Measurements from ENCODE around the gene RGS17. TPM values are rescaled to one million over a fixed set of nuclear protein-coding genes. Genes with fewer than 3 reads are reported as not detected.

The RGS17 gene
- total and polyA plus RNA-seq, 2 of the 13 experiments (the other 11 are each of a cell fraction or from before 2014, with no cell fraction given), result 0.04 TPM; not detected in 1

DNA sequence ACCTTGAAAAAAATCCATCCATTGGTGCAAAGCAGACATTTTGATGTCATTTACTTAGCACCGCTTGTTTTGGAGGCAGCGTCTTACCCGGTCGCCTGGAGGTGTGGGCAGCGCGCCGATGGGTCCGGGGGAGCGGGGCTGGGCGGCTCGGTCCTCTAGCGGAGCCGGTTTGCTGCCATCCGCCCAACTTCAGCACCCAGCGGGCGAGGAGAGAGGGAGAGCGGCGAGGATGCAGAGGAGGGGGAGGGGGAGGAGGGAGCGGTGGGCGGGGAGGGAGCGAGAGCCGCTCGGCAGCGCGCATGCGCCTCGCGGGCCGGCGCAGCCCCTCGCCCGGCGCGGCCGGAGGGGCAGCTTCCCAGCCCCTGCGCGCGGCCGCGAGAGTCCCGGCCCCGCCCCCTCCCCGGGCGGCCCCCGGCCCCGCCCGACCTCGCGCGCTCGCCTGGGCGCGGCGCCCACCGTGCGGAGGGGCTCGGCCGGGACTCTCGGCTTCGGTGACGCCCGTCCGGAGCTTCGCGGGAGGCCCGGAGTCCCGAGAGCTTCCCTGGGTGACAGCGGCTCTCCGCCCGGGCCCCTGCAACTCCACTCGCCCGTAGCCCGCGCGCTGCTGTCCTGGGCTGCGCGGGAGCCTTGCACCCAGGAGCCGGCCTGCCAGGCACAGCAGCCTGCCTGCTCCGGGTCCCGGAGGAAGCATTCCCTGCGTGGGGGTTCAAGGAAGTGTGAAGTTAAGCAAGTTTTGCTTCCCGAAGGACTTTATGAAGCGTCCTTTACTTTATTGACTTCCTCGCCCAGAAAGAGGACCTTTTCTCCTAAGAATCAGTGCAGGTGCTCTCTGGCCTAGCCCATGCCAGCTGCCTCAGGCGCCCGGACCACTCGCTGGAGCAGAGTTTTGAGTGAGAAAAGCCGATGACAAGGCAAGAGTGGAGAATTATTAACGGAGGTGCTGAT is at the start of gene RGS17 (continued):
- TF ChIP-seq, protein P1, sequence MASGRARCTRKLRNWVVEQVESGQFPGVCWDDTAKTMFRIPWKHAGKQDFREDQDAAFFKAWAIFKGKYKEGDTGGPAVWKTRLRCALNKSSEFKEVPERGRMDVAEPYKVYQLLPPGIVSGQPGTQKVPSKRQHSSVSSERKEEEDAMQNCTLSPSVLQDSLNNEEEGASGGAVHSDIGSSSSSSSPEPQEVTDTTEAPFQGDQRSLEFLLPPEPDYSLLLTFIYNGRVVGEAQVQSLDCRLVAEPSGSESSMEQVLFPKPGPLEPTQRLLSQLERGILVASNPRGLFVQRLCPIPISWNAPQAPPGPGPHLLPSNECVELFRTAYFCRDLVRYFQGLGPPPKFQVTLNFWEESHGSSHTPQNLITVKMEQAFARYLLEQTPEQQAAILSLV (CRISPR knock-in tag; IDR thresholded peaks at IDR 0.05; ENCODE audit: borderline replicate concordance), result no peak
- TF ChIP-seq, protein P2, sequence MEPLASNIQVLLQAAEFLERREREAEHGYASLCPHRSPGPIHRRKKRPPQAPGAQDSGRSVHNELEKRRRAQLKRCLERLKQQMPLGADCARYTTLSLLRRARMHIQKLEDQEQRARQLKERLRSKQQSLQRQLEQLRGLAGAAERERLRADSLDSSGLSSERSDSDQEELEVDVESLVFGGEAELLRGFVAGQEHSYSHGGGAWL (CRISPR knock-in tag; IDR thresholded peaks at IDR 0.05), result peak; percentile 30; the same call in 1 of the 2 replicates
- TF ChIP-seq MBNL3 (CRISPR knock-in tag; conservative IDR thresholded peaks at IDR 0.05) (no peak), ZFP62 (CRISPR knock-in tag; IDR thresholded peaks at IDR 0.05) (no peak), MEF2D (CRISPR knock-in tag; IDR thresholded peaks at IDR 0.05) (no peak), ZNF263 (CRISPR knock-in tag; IDR thresholded peaks at IDR 0.05) (0 out of 2 replicates have a peak, but pooled peaks have one; percentile 9), ZNF460 (CRISPR knock-in tag; IDR thresholded peaks at IDR 0.05; ENCODE audit: borderline replicate concordance) (no peak), SP4 (CRISPR knock-in tag; IDR thresholded peaks at IDR 0.05) (no peak), ZNF670 (CRISPR knock-in tag; IDR thresholded peaks at IDR 0.05; ENCODE audit: borderline replicate concordance) (no peak), ZSCAN30 (CRISPR knock-in tag; IDR thresholded peaks at IDR 0.05) (no peak), SATB2 (CRISPR knock-in tag; IDR thresholded peaks at IDR 0.05) (no peak), GATA4 (IDR thresholded peaks at IDR 0.05; ENCODE audit: borderline replicate concordance, low read depth) (no peak), ZNF552 (CRISPR knock-in tag; IDR thresholded peaks at IDR 0.05; ENCODE audit: borderline replicate concordance) (no peak)
- TF ChIP-seq, protein P3, sequence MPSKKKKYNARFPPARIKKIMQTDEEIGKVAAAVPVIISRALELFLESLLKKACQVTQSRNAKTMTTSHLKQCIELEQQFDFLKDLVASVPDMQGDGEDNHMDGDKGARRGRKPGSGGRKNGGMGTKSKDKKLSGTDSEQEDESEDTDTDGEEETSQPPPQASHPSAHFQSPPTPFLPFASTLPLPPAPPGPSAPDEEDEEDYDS (CRISPR knock-in tag; IDR thresholded peaks at IDR 0.05), result no peak
- TF ChIP-seq, protein P4, sequence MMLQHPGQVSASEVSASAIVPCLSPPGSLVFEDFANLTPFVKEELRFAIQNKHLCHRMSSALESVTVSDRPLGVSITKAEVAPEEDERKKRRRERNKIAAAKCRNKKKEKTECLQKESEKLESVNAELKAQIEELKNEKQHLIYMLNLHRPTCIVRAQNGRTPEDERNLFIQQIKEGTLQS (CRISPR knock-in tag; IDR thresholded peaks at IDR 0.05), result no peak
- TF ChIP-seq, protein P5, sequence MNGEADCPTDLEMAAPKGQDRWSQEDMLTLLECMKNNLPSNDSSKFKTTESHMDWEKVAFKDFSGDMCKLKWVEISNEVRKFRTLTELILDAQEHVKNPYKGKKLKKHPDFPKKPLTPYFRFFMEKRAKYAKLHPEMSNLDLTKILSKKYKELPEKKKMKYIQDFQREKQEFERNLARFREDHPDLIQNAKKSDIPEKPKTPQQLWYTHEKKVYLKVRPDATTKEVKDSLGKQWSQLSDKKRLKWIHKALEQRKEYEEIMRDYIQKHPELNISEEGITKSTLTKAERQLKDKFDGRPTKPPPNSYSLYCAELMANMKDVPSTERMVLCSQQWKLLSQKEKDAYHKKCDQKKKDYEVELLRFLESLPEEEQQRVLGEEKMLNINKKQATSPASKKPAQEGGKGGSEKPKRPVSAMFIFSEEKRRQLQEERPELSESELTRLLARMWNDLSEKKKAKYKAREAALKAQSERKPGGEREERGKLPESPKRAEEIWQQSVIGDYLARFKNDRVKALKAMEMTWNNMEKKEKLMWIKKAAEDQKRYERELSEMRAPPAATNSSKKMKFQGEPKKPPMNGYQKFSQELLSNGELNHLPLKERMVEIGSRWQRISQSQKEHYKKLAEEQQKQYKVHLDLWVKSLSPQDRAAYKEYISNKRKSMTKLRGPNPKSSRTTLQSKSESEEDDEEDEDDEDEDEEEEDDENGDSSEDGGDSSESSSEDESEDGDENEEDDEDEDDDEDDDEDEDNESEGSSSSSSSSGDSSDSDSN (CRISPR knock-in tag; IDR thresholded peaks at IDR 0.05), result peak; percentile 57; the same call in 1 of the 2 replicates
- TF ChIP-seq, protein P6, sequence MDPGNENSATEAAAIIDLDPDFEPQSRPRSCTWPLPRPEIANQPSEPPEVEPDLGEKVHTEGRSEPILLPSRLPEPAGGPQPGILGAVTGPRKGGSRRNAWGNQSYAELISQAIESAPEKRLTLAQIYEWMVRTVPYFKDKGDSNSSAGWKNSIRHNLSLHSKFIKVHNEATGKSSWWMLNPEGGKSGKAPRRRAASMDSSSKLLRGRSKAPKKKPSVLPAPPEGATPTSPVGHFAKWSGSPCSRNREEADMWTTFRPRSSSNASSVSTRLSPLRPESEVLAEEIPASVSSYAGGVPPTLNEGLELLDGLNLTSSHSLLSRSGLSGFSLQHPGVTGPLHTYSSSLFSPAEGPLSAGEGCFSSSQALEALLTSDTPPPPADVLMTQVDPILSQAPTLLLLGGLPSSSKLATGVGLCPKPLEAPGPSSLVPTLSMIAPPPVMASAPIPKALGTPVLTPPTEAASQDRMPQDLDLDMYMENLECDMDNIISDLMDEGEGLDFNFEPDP (CRISPR knock-in tag; conservative IDR thresholded peaks at IDR 0.05), result no peak
- TF ChIP-seq, protein P7, sequence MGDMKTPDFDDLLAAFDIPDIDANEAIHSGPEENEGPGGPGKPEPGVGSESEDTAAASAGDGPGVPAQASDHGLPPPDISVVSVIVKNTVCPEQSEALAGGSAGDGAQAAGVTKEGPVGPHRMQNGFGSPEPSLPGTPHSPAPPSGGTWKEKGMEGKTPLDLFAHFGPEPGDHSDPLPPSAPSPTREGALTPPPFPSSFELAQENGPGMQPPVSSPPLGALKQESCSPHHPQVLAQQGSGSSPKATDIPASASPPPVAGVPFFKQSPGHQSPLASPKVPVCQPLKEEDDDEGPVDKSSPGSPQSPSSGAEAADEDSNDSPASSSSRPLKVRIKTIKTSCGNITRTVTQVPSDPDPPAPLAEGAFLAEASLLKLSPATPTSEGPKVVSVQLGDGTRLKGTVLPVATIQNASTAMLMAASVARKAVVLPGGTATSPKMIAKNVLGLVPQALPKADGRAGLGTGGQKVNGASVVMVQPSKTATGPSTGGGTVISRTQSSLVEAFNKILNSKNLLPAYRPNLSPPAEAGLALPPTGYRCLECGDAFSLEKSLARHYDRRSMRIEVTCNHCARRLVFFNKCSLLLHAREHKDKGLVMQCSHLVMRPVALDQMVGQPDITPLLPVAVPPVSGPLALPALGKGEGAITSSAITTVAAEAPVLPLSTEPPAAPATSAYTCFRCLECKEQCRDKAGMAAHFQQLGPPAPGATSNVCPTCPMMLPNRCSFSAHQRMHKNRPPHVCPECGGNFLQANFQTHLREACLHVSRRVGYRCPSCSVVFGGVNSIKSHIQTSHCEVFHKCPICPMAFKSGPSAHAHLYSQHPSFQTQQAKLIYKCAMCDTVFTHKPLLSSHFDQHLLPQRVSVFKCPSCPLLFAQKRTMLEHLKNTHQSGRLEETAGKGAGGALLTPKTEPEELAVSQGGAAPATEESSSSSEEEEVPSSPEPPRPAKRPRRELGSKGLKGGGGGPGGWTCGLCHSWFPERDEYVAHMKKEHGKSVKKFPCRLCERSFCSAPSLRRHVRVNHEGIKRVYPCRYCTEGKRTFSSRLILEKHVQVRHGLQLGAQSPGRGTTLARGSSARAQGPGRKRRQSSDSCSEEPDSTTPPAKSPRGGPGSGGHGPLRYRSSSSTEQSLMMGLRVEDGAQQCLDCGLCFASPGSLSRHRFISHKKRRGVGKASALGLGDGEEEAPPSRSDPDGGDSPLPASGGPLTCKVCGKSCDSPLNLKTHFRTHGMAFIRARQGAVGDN (CRISPR knock-in tag; IDR thresholded peaks at IDR 0.05), result peak; percentile 36
